HepG2 (cell line): ENCODE data around the gene FGFR3. TPM values are rescaled to one million over a fixed set of nuclear protein-coding genes. Genes with fewer than 3 reads are reported as not detected.

ENCODE experiments used
- ARID2 ChIP-seq: sonication (generic); formaldehyde crosslinking; IDR thresholded peaks from 2 replicates; pipeline ENCODE4 v1.8.1; 2022; ENCODE audit warnings: mild to moderate bottlenecking, missing genetic modification reagents, borderline replicate concordance
- CENPT ChIP-seq: sonication (generic); formaldehyde crosslinking; IDR thresholded peaks from 2 replicates; pipeline ENCODE4 v1.8.0; 2022; ENCODE audit warnings: low read depth, mild to moderate bottlenecking, moderate library complexity, missing genetic modification reagents
- KDM4B ChIP-seq: sonication (generic); formaldehyde crosslinking; IDR thresholded peaks from 2 replicates; pipeline ENCODE4 v1.4.0; 2020; ENCODE audit warnings: missing genetic modification reagents
- MAF1 ChIP-seq: sonication (generic); formaldehyde crosslinking; IDR thresholded peaks from 2 replicates; pipeline ENCODE4 v1.5.0; 2020; ENCODE audit warnings: missing genetic modification reagents, borderline replicate concordance
- NCOA2 ChIP-seq: sonication (generic); formaldehyde crosslinking; IDR thresholded peaks from 2 replicates; pipeline ENCODE4 v1.8.0; 2022; ENCODE audit warnings: inconsistent platforms
- NR2F1 ChIP-seq, 2 experiments: fragments of 450-650 bp in 1 of 2; formaldehyde crosslinking in 1 of 2; IDR thresholded peaks; 2 replicates each; pipeline versions ENCODE4 v1.5.0 to v1.6.1; 2016 to 2020; ENCODE audit warnings: mild to moderate bottlenecking in 1 of 2, missing compliant biosample characterization in 1 of 2, missing genetic modification reagents in 1 of 2, moderate library complexity in 1 of 2
- ZBTB38 ChIP-seq: sonication (generic); formaldehyde crosslinking; IDR thresholded peaks from 2 replicates; pipeline ENCODE4 v1.5.1; 2020; ENCODE audit warnings: mild to moderate bottlenecking, missing genetic modification reagents
- ZBTB7A ChIP-seq: sonication (generic); formaldehyde crosslinking; IDR thresholded peaks from 2 replicates; pipeline ENCODE4 v1.8.0; 2022; ENCODE audit warnings: mild to moderate bottlenecking, missing genetic modification reagents
- ZFX ChIP-seq: sonication (generic); formaldehyde crosslinking; IDR thresholded peaks from 2 replicates; pipeline ENCODE4 v1.4.0; 2020; ENCODE audit warnings: mild to moderate bottlenecking, low read depth, missing genetic modification reagents, moderate library complexity
- ZNF138 ChIP-seq: sonication (generic); formaldehyde crosslinking; IDR thresholded peaks from 2 replicates; pipeline ENCODE4 v1.5.0; 2020; ENCODE audit warnings: mild to moderate bottlenecking, low read depth, missing genetic modification reagents
- ZNF318 ChIP-seq: sonication (generic); formaldehyde crosslinking; IDR thresholded peaks from 2 replicates; pipeline ENCODE4 v1.4.0; 2020; ENCODE audit warnings: mild to moderate bottlenecking, missing genetic modification reagents
- ZNF33B ChIP-seq: sonication (generic); formaldehyde crosslinking; IDR thresholded peaks from 2 replicates; pipeline ENCODE4 v1.5.1; 2020; ENCODE audit warnings: mild to moderate bottlenecking, missing genetic modification reagents
- ZNF431 ChIP-seq: sonication (generic); formaldehyde crosslinking; IDR thresholded peaks from 2 replicates; pipeline ENCODE4 v1.9.0; 2022; ENCODE audit warnings: missing genetic modification reagents, low read depth, mild to moderate bottlenecking, borderline replicate concordance
- ZNF703 ChIP-seq: sonication (generic); formaldehyde crosslinking; IDR thresholded peaks from 2 replicates; pipeline ENCODE4 v1.5.1; 2020; ENCODE audit warnings: missing genetic modification reagents, mild to moderate bottlenecking, moderate library complexity, borderline replicate concordance
- ZSCAN25 ChIP-seq: sonication (generic); formaldehyde crosslinking; IDR thresholded peaks from 2 replicates; pipeline ENCODE4 v1.8.0; 2022; ENCODE audit warnings: mild to moderate bottlenecking, missing genetic modification reagents
- polyA plus RNA-seq, 8 experiments: library from polyadenylated mRNA; depleted of rRNA in 3 of 8; stranded (reverse) in 7 of 8; unstranded in 1 of 8; fragments of >200 nt; fragmentation: Illumina TruSeq in 4 of 8; extraction: Trizol in 4 of 8; gene quantifications; 2 replicates each; pipeline versions ENCODE4 v1.2.1 to v1.2.3, GENCODE V29; 2011 to 2016; ENCODE audit warnings: low read depth in 4 of 8, missing spikeins in 1 of 8, mixed read lengths in 1 of 8; ENCODE audit not compliant: insufficient read depth in 1 of 8
- total RNA-seq, 5 experiments: library from RNA; depleted of rRNA; stranded (reverse); fragments of >200 nt; fragmentation: Illumina TruSeq; extraction: Trizol; gene quantifications; 2 replicates each; pipeline ENCODE4 v1.2.3, GENCODE V29; 2016; ENCODE audit warnings: low read depth in 1 of 5
- TF ChIP-seq, protein P1 (sequence below): sonication (generic); formaldehyde crosslinking; IDR thresholded peaks from 2 replicates; pipeline ENCODE4 v1.4.0; 2020; ENCODE audit warnings: missing genetic modification reagents, mild to moderate bottlenecking, borderline replicate concordance
- TF ChIP-seq, protein P2 (sequence below): sonication (generic); formaldehyde crosslinking; IDR thresholded peaks from 2 replicates; pipeline ENCODE4 v1.4.0; 2020; ENCODE audit warnings: missing genetic modification reagents

The FGFR3 gene
- total and polyA plus RNA-seq, 2 of the 13 experiments (the other 11 are each of a cell fraction or from before 2014, with no cell fraction given): 103 to 109 TPM

DNA sequence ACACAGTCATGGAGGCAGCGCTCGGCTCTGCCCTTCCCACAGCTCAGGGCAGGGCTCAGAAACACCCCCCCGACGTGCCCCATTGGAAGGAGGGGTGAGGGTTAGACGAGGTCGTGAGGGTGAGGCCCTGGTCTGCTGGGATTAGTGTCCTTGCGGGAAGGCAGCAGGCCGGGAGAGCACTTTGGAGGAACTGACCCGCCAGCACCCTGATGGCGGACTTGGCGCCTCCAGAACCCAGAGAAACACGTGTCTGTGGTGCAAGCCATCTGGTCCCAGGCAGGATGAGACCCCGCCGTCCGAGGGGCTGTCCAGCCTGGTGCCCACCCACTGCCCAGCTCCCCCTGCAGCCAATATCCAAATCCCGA is 45.5 kb upstream of the FGFR3 start (continued):
- TF ChIP-seq ARID2 (CRISPR knock-in tag) (peak; percentile 42; the same call in 1 of the 2 replicates), NR2F1 (CRISPR knock-in tag; IDR thresholded peaks at IDR 0.05) (0 out of 4 replicates have a peak, but pooled peaks of 1 of the 2 experiments have one; percentile 12), CENPT (CRISPR knock-in tag) (no peak), ZSCAN25 (CRISPR knock-in tag) (0 out of 2 replicates have a peak, but pooled peaks have one; percentile 28), ZNF33B (0 out of 2 replicates have a peak, but pooled peaks have one; percentile 40), ZBTB38 (CRISPR knock-in tag) (peak; percentile 5), MAF1 (CRISPR knock-in tag) (no peak), ZNF138 (CRISPR knock-in tag) (no peak), ZNF431 (CRISPR knock-in tag) (no peak), KDM4B (CRISPR knock-in tag) (no peak), ZNF703 (CRISPR knock-in tag) (0 out of 2 replicates have a peak, but pooled peaks have one; percentile 36), ZNF318 (CRISPR knock-in tag) (no peak), ZFX (CRISPR knock-in tag) (no peak), NCOA2 (CRISPR knock-in tag) (no peak), ZBTB7A (CRISPR knock-in tag) (0 out of 2 replicates have a peak, but pooled peaks have one; percentile 5)
- TF ChIP-seq, protein P1, sequence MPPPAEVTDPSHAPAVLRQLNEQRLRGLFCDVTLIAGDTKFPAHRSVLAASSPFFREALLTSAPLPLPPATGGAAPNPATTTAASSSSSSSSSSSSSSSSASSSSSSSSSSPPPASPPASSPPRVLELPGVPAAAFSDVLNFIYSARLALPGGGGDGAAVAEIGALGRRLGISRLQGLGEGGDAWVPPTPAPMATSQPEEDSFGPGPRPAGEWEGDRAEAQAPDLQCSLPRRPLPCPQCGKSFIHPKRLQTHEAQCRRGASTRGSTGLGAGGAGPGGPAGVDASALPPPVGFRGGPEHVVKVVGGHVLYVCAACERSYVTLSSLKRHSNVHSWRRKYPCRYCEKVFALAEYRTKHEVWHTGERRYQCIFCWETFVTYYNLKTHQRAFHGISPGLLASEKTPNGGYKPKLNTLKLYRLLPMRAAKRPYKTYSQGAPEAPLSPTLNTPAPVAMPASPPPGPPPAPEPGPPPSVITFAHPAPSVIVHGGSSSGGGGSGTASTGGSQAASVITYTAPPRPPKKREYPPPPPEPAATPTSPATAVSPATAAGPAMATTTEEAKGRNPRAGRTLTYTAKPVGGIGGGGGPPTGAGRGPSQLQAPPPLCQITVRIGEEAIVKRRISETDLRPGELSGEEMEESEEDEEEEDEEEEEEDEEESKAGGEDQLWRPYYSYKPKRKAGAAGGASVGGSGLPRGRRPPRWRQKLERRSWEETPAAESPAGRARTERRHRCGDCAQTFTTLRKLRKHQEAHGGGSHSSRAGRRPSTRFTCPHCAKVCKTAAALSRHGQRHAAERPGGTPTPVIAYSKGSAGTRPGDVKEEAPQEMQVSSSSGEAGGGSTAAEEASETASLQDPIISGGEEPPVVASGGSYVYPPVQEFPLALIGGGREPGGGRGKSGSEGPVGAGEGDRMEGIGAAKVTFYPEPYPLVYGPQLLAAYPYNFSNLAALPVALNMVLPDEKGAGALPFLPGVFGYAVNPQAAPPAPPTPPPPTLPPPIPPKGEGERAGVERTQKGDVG (CRISPR knock-in tag): peak; percentile 84; the same call in 1 of the 2 replicates
- TF ChIP-seq, protein P2, sequence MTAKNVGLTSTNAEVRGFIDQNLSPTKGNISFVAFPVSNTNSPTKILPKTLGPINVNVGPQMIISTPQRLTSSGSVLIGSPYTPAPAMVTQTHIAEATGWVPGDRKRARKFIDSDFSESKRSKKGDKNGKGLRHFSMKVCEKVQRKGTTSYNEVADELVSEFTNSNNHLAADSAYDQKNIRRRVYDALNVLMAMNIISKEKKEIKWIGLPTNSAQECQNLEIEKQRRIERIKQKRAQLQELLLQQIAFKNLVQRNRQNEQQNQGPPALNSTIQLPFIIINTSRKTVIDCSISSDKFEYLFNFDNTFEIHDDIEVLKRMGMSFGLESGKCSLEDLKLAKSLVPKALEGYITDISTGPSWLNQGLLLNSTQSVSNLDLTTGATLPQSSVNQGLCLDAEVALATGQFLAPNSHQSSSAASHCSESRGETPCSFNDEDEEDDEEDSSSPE (CRISPR knock-in tag): 0 out of 2 replicates have a peak, but pooled peaks have one; percentile 6
